Mesangial cell (primary cell): Measurements from ENCODE around the gene PTOV1. TPM values are rescaled to one million over a fixed set of nuclear protein-coding genes. Genes with fewer than 3 reads are reported as not detected.

Experiments
- total RNA-seq: library from RNA; depleted of rRNA; stranded (reverse); fragments of >200 nt; gene quantifications from 2 replicates; pipeline ENCODE4 v1.2.3, GENCODE V29; 2015

Gene PTOV1
- total RNA-seq, result 106 and 159 TPM in 2 replicates

GRCh38 chr19:49850487-49851342 is at the start of gene PTOV1:
PTOV1 (plus strand) TSS chr19:49851159.

GRCh38 chr19:49812997-49813861 is 37.7 kb upstream of the PTOV1 start, which contains the start of gene FUZ:
FUZ (minus strand) TSS chr19:49813292; CDS start chr19:49813106, 186 bp downstream.

DNA sequence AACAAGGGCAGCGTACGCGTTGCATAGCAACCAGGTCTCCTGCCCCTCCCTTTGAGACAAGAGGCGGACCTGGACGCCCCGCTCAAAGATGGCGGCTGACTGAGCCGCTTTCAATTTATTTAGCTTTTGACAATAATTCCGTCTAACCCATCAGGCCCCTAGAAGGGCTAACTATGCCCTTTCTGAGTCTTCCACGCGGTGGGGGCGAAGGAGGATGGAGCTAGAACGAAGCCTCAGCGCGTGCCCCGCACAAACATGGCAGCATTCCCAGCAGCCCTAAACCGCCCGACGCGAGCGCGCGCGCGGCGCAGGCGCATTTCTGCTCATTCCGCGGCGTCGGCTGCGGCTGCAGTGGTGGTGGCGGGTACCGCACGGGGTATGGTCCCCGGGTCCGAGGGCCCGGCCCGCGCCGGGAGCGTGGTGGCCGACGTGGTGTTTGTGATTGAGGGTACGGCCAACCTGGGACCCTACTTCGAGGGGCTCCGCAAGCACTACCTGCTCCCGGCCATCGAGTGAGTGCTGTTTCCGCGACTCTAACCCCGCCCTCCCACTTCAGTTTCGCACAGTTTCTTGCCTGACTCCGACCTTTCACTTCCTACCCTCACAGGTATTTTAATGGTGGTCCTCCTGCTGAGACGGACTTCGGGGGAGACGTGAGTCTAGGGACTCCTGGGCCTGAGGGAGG is 32.9 kb upstream of the PTOV1 start, which contains the start of gene MED25:
MED25 (plus strand) TSS at position 326 of the 685 bp plus-strand sequence; CDS start at position 379, 53 bp downstream.

DNA sequence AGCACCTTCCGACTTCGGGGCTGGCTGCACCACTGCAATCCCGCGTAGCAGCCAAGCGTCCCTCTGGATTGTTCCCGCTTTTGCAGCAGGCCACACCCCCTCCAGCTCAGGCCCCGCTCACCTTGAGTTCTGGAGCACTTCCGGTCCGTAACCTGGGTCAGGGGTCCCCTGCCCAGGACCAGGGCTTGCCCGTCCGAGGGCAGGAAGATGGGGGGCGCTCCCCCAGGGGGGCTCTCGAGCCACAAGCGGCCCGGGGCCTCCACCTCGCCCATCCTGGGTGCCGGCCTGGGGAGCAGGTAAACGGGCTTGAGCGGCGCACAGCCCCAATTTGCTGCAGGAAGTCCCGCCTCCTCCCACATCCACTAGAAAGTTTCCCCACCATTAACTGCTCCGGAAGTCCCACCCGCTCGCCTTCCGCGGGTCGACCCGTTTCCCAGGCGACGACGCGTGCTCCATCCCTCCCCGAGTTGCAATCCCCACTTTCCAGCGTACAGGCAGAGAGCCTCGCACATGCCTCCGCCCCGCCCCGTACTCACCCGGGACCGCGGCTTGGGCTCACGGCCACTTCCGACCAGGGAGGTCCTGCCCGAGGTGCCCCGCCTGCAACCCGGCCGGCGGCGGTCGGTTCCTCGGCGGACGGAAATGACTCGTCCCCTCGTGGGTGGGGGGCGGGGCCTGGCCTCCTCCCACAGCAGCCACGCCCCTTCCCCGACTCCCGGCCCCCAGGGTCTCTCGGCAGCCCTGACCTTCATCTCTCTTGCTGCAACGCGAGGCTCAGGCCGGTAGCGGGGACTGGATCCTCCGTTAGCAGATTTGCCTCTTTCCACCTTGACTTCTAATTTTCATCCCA is 16.2 kb downstream of the PTOV1 start, which contains the start of gene PNKP:
PNKP (minus strand) TSS at position 644 of the 850 bp plus-strand sequence; CDS start at position 272, 372 bp downstream.

GRCh38 chr19:49877020-49877878 is 26.3 kb downstream of the PTOV1 start, which contains the start of the genes AKT1S1 and TBC1D17:
AKT1S1 (minus strand) TSS chr19:49877355; CDS start chr19:49873295, 4,060 bp downstream.
TBC1D17 (plus strand) TSS chr19:49877702; CDS start chr19:49877724, 22 bp downstream.

DNA sequence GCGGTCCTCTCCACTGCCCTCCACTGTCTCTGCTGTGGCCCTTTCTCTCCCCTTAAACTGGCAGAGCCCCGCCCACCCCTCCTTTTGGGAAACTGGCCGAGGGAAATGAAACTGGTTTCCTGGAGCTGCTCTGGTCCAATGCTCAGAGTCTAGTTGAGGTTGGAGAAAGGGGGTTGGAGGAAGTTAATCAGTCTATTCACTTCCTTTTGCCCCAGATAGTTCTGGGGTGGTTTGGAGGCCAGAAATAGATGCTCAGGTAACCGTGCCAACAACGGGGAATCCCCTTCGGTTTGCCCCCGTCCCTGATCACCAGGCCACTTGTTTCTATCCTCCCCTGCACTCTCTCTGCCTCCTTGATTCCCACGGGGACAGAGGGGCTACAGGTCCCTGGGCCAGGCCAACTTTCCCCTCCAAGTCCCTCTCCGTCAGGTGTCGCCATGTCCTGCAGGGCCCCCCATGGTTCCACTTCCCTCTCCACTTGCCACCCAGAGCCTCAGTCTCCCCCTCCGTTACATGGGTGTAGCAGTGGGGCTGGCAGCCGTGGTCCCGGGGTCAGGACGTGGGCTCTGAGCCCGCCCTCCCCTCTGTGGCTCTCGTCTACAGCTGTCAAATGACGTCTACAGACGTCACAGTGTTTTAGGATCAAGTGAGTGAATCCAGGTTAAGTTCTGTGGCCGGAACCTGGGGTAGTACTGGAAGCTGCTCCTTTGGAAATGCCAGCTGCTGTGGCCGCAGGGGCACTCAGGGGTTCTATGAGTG is 46.1 kb downstream of the PTOV1 start, which contains the start of gene IL4I1:
IL4I1 (minus strand) TSS at position 25 of the 759 bp plus-strand sequence. CDS start 727 bp downstream, outside the sequence.

Other genes with a start within 250 kb of the PTOV1 start
- gene RRAS, start 211.0 kb upstream of the PTOV1 start, total RNA-seq, result 71.7 and 112 TPM in 2 replicates
- 39.8 and 41.7 TPM in 2 replicates for gene SCAF1, start 208.9 kb upstream of the PTOV1 start, total RNA-seq
- gene IRF3, start 185.3 kb upstream of the PTOV1 start, total RNA-seq, result 86.6 and 127 TPM in 2 replicates
- gene BCL2L12, start 185.2 kb upstream of the PTOV1 start, total RNA-seq, result 20.0 and 67.8 TPM in 2 replicates
- gene PRMT1, start 173.9 kb upstream of the PTOV1 start, total RNA-seq, result 222 and 459 TPM in 2 replicates
- gene ADM5, start 161.6 kb upstream of the PTOV1 start, total RNA-seq, result 0.38 and 0.49 TPM in 2 replicates
- gene CPT1C, start 160.0 kb upstream of the PTOV1 start, total RNA-seq, result 4.4 and 30.8 TPM in 2 replicates
- gene TSKS, start 87.9 kb upstream of the PTOV1 start, total RNA-seq, result not detected in 2 replicates
- 149 and 166 TPM in 2 replicates for gene AP2A1, start 84.2 kb upstream of the PTOV1 start, total RNA-seq
- gene FUZ, start 37.9 kb upstream of the PTOV1 start, total RNA-seq, result 22.3 and 33.6 TPM in 2 replicates
- gene MED25, start 32.9 kb upstream of the PTOV1 start, total RNA-seq, result 36.0 and 48.4 TPM in 2 replicates
- gene PNKP, start 16.4 kb downstream of the PTOV1 start, total RNA-seq, result 47.2 and 60.3 TPM in 2 replicates
- gene AKT1S1, start 26.2 kb downstream of the PTOV1 start, total RNA-seq, result 36.3 and 38.9 TPM in 2 replicates
- 24.3 and 39.8 TPM in 2 replicates for gene TBC1D17, start 26.5 kb downstream of the PTOV1 start, total RNA-seq
- gene IL4I1, start 45.7 kb downstream of the PTOV1 start, total RNA-seq, result 2.3 and 4.4 TPM in 2 replicates
- gene ATF5, start 78.0 kb downstream of the PTOV1 start, total RNA-seq, result 9.9 and 11.8 TPM in 2 replicates
- gene NUP62, start 78.3 kb downstream of the PTOV1 start, total RNA-seq, result 43.6 and 92.2 TPM in 2 replicates
- not detected in 2 replicates for gene SIGLEC11, start 110.0 kb downstream of the PTOV1 start, total RNA-seq
- gene VRK3, start 174.2 kb downstream of the PTOV1 start, total RNA-seq, result 29.7 and 30.7 TPM in 2 replicates
- gene ZNF473, start 174.8 kb downstream of the PTOV1 start, total RNA-seq, result 3.9 and 5.7 TPM in 2 replicates